HG02885 (cell line): ENCODE results near the gene COPS6.

Experiments
- ATAC-seq: cut with Tn5 transposase; IDR thresholded peaks from one replicate; pipeline ENCODE4 v1.9.1; 2021; ENCODE audit warnings: mild to moderate bottlenecking; ENCODE audit not compliant: unreplicated experiment, poor library complexity

Gene COPS6

DNA sequence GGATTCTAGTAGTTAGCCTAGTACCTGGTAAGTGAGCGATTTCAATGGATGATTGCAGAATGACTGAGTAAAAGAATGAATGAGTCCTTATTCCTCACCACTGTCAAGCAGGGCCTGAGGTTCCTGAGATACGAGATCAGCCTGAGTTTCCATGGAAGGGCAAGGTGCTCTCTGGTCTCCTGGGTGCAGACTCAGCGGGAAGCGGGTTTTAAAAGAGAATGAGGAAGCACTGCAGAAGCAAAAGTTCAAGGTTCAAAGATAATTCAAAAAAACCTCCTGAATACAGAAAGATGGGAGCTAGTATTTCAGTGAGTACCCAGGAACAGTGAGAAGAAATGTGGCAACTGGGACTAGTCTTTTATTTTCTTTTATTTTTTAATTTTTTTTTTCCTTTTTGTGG, 11.6 kb upstream of the COPS6 start:
- ATAC-seq: no peak

DNA sequence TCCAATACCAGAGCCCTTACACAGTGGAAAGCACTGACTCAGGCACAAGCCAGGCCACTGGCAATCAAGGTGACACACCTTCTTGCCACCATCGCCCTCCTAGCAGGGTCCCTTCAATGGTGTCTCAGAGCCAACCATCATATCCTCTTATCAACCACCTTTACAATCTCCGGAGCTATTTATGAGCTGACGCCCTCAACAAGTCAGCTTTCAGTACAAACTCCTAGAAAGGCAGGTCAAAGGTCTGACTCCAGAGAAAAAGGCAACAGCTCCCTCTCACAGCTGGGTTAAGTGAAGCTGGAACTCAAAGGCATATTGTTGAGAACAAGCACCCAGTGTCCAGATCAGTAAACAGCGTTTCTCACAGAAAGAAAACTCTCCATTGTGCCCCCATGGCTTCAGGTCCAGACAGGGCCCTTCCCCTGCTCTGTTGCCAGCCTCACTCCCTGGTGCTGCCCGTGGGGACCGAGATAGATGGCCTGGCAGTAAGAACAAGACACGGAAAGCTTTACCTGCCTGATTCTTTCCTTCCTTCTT, 9.7 kb upstream of the COPS6 start:
- ATAC-seq: no peak

DNA sequence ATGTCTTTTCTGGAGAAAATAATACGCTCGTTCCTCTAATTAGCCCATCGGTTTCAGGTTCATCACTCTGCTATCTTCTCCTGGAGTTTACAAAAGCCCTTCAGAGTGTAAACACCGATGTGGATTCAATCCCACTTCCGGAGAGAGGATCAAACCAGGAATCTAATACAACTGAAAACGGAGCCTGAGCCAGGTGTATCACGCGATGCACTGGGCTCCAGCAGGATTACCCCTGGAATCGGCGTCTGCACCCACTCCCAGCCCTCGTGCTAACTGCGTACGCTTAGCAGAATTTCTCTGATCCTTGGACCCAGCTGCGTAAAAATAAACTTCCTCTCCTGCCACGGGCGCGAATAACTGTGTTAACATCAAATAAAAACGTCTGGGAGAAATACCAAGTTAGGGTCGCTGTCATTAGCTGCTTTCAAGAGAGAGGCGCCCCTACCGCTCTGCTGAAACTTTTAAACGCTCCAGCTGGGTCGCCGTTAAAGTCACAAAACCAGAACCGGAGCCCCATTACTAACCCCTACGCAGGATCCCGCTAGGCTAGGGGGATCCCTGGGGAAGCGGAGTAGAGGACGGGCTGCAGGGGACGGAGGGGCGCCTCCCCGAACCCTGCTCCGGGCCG, 7.7 kb upstream of the COPS6 start:
- ATAC-seq: no peak

DNA sequence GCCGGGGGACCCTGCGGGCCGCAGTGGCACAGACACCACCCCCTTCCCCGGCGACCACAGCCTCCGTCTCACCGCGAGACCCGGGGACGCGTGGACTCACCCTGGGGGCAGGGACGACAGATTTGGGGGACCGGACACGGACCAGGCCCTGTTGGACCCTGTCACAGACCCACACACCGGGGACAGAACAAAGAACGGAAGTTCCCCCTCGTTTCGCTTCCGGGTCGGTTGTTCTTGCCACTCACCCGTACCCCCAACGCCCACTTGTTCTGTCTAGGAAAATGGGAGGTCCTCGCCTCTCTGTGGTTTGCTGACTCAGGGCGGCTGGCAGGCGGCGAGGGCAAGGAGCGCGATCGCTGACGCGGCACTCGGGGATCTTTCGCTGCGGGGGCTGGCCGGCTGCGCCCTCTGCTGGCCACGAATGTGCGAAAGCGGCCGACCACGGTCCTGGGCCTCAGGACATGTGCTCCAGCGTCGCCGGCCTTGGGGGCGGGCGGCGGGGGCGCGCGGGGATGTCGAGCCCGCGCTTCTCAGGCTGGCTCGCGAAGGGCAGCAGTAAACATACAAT, 7.2 kb upstream of the COPS6 start, which contains the start of gene ZNF3:
TSS of gene ZNF3 (minus strand) at position 189 of the 568 bp plus-strand sequence. CDS start 4,366 bp downstream, outside the sequence.
- peak; percentile 89 for ATAC-seq

DNA sequence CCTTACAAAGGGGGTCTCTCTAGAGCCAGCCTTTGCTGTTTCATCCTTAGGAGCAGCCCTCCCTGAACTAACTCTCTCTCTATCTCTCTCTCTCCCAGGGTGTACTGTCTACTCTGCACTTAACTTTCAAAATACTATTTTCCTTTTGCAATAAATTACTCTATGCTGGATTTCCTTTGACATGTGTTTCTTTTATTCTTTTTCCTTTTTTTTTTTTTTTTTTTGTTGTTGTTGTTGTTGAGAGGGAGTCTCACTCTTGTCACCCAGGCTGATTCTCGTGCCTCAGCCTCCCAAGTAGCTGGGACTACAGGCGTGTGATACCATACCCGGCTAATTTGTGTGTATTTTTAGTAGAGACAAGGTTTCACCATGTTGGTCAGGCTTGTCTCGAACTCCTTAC, 5.8 kb upstream of the COPS6 start:
- no peak for ATAC-seq

DNA sequence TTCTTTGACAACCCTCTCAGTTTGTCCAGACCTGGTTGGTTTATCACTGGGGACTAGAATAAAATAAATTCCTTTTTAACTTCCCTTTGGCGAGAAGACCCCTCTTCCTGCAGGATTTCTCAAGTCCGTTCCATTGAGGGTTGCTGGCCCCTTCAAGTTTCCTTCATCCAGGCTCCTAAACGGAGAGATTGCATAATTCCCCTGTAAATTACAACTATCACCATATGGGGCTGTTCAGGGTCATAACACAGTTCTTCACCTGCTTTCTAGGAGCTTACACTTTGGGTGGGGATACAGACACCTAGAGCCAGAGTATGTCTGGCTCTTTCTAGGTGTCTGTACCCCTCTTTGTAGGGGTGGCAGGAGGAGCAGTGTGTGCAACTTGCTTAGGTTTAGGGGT, 3.3 kb upstream of the COPS6 start:
- ATAC-seq: no peak

DNA sequence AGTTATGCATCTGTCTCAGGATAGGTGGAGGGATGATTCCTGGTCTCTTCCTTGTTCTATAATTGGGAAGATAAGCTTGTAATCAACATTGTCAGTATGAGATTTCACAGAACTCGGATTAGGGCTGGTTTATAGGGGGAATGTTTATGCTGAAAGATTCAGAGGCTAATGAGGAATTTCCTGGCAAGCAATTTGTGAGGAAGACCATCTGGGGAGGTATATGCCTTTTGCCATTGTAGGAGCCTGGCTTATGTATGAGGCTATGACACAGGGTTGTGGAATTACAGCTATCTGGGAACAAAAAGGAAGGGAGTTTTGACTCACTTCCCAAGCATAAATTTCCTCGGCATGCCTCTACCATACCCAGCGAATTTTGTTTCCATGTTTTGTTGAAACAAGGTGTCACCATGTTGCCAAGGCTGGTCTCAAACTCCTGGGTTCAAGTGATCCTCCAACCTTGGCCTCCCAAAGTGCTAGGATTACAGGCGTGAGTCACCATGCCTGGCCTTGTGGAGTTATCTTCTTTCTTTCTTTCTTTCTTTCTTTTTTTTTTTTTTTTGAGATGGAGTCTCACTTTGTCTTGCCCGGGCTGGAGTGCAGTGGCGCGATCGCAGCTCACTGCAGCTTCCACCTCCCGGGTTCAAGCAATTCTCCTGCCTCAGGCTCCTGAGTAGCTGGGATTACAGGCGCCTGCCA, 1.6 kb upstream of the COPS6 start:
- ATAC-seq: no peak

DNA sequence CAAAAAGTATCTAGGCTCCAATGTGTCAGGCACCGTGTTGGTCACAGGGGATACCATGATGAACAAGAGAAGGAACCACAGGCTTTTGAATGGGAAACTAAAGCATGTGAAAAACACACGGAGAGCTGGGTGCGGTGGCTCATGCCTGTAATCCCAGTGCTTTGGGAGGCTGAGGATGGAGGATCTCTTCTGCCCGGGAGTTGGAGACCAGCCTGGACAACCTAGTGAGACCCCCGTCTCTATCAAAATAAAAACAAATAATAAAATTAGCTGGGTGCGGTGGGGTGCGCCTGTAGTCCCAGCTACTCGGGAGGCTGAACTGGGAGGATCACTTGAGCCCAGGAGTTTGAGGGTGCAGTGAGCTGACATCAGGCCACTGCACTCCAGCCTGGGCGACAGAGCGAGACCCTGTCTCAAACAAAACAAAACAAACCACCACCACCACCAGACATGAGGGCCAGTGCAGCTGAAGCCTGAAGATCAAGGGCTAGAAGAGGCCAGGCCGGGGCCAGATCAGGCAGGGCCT, 611 bp upstream of the COPS6 start:
- ATAC-seq: peak; percentile 17

DNA sequence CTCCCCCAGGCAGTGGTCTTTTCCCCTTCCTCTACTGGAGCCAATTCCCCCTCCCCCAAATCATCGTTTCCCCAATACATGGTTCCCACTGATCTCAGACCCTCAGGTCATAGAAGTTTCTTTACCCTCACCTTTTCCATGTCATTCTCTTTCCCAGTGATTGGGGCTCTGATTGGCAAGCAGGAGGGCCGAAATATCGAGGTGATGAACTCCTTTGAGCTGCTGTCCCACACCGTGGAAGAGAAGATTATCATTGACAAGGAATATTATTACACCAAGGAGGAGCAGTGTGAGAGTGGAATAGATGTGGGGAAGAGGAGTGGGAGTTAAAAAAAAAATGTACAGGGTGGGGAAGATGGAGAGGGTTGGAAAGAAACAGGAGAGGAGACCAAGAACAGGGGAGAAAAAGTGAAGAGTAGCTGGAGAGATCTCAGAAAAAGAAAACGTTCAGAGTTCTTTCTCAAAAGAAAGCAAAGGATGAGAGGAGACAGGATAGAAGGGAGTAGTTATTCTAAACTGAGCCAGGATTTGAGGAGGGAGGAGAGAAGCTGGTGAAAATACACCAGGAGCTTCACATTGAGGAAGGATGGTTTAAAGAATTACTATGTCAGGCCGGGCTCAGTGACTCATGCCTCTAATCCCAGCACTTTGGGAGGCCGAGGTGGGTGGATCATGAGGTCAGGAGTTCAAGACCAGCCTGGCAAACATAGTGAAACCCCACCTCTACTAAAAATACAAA, 858 bp downstream of the COPS6 start:
- ATAC-seq: no peak

DNA sequence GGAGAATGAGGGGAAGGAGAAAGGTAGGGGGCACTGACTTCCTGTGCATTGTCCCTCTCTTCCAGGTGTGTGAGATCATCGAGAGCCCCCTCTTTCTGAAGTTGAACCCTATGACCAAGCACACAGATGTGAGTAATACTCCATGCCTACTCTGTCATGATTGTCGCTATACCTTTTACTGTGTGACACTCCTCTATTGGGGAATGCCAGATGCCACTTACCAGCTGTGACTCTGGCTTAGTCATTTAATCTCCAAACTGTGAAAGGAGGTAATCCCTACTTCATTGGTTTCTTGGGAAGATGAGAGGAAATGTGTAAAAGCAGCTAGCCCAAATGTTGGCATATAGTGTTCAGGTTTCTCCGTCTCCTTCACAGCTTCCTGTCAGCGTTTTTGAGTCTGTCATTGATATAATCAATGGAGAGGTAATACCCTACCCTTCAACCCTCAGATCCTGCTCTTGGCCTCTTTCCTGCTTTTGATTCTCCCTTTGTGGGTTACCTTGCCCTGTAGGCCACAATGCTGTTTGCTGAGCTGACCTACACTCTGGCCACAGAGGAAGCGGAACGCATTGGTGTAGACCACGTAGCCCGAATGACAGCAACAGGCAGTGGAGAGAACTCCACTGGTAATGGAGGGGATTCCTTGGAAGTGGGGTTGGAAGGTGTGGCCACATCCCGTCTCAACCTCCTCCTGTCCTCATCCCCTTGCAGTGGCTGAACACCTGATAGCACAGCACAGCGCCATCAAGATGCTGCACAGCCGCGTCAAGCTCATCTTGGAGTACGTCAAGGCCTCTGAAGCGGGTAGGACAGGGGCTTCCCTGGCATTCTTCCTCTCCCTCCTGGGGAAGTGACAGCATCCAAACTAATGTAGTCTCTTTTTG, 2.0 kb downstream of the COPS6 start:
- no peak for ATAC-seq

DNA sequence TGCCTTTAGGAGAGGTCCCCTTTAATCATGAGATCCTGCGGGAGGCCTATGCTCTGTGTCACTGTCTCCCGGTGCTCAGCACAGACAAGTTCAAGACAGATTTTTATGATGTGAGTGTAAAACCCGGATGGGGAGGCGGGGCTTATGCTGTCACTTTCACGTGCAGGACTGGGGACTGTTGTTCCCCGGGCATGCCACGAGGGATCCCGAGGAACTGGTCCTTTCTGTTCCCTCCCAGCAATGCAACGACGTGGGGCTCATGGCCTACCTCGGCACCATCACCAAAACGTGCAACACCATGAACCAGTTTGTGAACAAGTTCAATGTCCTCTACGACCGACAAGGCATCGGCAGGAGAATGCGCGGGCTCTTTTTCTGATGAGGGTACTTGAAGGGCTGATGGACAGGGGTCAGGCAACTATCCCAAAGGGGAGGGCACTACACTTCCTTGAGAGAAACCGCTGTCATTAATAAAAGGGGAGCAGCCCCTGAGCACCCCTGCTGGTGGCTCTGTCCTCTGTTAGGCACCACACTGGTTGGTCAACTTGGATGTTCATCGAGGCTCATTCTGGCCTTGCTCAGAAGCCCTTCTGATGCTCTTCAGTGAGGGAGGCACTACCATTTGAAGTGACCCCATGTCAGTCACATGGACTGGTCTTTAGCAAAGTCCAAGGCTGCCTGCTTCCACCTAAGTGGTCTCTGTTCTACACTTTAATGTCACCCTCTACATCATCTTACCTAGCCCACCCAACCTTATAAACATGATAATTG, 2.8 kb downstream of the COPS6 start:
- ATAC-seq: no peak

DNA sequence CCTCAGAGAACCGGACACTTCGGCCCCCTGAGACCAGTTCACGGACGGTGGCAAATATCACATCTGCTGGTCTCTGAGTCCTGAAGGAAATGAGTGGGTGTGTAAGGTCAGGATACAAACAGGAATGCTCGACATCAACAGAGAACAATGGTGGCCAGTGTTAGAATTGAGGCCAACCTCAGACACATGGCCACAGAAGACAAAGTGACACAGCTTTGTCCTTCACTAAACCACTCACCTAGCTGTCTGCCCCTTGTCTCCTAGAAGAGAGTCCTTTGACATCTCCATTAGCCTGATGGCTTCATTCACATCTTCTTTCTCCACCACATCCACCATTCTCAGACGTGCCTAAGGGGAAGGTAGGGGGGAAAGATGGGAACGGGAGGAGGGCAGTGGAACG, 4.3 kb downstream of the COPS6 start:
- no peak for ATAC-seq

DNA sequence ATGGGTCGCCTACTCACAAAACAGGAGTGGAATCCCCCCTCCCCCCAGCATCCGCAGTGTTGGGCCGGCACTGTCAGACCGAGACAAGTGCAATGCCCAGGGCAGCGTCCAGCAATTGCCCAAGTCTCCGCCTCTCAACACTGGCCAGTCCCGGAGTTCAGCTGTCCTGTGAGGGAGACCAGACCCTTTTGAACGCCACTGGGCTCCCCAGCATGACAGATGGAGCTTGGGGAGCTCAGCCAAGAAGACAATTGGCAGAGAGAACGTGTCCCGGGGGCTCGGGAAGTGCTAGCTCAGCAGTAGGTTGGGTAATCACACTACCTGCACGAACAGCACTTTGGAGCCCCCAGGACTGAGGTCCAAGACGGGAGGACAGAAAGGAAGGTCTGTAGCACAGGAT, 4.7 kb downstream of the COPS6 start:
- ATAC-seq: no peak

DNA sequence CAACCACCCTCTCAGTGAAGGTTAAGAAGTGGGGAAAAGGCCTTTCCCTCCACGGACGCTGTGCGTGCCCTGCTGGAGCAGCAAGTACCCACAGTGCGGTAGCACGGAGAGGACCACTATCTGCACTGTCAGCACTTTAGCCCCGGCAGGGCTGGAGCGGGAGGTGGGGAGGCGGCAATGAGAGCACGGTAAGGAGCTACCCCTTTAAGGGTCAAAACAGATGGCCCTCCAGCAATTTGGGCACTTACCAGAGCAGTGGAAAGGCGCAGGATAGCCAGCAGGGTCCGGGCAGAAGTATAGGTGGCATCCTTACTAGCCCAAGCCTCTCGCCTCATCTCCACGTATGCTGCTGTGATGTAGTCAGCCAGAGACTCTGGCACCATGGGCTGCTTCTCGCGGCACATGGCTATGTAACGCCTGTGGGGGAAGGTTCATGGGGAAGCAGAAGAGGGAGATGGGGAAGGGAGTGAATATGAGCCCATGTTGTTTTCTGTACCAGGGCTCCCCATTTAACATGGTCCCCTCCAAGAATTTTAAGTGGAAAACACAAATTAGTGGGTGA, 5.2 kb downstream of the COPS6 start:
- no peak for ATAC-seq

DNA sequence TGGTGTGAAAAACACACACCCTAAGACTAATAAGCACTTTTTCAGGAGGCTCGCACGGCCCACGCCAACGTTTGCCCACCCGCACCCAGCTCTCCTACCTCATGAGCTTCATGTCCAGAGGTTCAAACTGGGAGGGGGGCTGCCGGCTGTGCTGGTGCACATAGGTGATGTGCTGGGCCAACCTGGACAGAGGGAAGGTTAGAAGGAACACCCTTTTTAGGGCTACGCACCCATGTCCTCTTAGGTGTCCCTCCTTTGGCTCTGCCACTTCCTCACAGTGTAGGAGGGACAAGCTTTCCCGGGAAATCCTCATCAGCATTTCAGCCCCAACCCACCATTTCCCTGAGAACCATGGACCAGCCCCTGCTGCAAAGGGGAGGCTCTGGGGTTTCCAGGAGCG, 6.5 kb downstream of the COPS6 start:
- ATAC-seq: no peak

DNA sequence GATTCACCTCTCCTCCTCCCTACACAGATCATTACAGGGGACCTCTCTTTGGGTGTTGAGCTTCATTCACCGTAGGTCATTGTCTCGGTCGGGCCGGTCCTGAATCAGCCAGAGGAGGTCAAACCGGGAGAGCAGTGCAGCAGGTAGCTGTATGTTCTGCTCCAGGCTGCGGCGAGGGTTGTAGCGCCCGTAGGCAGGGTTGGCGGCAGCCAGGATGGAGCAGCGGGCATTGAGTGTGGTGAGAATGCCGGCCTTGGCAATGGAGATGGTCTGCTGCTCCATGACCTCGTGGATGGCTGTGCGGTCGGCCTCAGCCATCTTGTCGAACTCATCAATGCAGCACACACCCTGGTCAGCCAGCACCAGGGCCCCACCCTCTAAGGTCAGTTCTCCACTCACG, 6.9 kb downstream of the COPS6 start:
- no peak for ATAC-seq

DNA sequence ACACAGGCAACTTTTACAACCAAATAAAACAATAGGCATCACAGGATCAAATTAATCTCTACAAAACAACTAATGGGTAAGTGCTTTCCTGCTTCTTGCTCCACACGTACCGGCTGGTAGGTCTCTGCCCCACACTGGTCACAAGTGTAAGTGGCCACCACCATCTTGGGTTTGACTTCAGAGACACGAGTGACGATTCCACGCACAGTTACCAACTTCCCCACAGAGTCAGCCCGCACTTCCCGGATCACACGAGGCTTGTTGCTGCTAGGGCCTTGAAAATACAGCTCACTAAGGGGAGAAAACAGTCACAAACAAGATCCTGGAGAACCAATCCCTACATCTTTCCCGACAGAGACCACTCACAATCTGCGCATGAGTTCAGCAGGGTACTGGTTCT, 10.1 kb downstream of the COPS6 start:
- ATAC-seq: no peak

DNA sequence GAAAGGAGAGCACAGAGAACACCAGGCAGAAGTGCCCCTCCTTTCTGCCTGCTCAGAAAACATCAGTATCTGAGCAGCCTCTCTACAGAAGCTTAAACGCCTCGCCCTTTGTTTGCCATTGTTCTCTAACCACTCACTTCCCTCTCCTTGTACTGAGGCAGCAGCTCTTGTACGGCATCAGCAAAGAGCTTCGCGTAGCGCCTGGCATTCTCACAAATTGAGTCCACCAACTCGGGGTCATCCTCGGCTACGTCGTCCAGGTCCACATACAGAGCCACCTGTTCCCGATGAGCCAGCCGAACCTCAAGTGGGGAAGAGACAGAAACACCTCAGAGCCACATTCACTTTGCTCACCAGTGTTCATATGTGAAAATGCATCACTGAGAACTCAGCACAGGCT, 10.7 kb downstream of the COPS6 start:
- no peak for ATAC-seq
